Naive thymus-derived CD4-positive, alpha-beta T cell (primary cell): ENCODE data around the gene NDFIP2. TPM values are rescaled to one million over a fixed set of nuclear protein-coding genes. Genes with fewer than 3 reads are reported as not detected.

Source experiments
- ATAC-seq: fragments of 150-1000 bp; cut with Tn5 transposase; 2 replicates; pipeline ENCODE4 v1.10.0; 2021; ENCODE audit warnings: mild to moderate bottlenecking, moderate library complexity
- CTCF ChIA-PET: fragments of 350-600 bp; sonication (Branson Sonifier 250); formaldehyde crosslinking; loops from one replicate; lab custom pipeline; 2021; ENCODE audit warnings: antibody characterized with exemption; lab: Charles Lee
- POLR2A ChIA-PET: fragments of 350-600 bp; sonication (Branson Sonifier 250); formaldehyde crosslinking; loops from one replicate; lab custom pipeline; 2021; ENCODE audit warnings: antibody characterized with exemption, inconsistent platforms; lab: Charles Lee
- DNase-seq, 9 donors: peaks; one replicate each; pipeline versions ENCODE4 v3.0.0 to v3.0.0-alpha.2; 2020 to 2022; ENCODE audit warnings: mixed read lengths in 1 of 9
- H3K27ac ChIP-seq: one replicate; pipeline ENCODE4 v1.7.0; 2013; ENCODE audit warnings: mild to moderate bottlenecking, low read depth, low read length, moderate library complexity
- H3K27me3 ChIP-seq, 2 donors: one replicate each; pipeline ENCODE4 v1.7.0; 2013; ENCODE audit warnings: low read length in 2 of 2, mild to moderate bottlenecking in 2 of 2, moderate library complexity in 2 of 2; ENCODE audit not compliant: control insufficient read depth in 2 of 2, insufficient read depth in 2 of 2
- H3K36me3 ChIP-seq, 3 experiments: 1 replicate in 2 of 3; 2 replicates in 1 of 3; pipeline ENCODE4 v1.7.0; 2013; ENCODE audit warnings: low read length in 3 of 3, mild to moderate bottlenecking in 3 of 3, moderate library complexity in 1 of 3; ENCODE audit not compliant: insufficient read depth in 3 of 3, control insufficient read depth in 2 of 3
- H3K4me1 ChIP-seq, 2 donors: one replicate each; pipeline ENCODE4 v1.7.0; 2013; ENCODE audit warnings: low read length in 2 of 2, mild to moderate bottlenecking in 2 of 2, moderate library complexity in 1 of 2; ENCODE audit not compliant: control insufficient read depth in 2 of 2, insufficient read depth in 2 of 2
- H3K4me3 ChIP-seq: 2 replicates; pipeline ENCODE4 v1.7.0; 2013; ENCODE audit warnings: mild to moderate bottlenecking, low read length
- H3K9me3 ChIP-seq, 3 experiments: 1 replicate in 2 of 3; 2 replicates in 1 of 3; pipeline ENCODE4 v1.7.0; 2013; ENCODE audit warnings: low read length in 3 of 3; ENCODE audit not compliant: control insufficient read depth in 2 of 3
- H3K27ac Mint-ChIP-seq, 9 donors: one replicate each; pipeline ENCODE4 v1.8.0; 2020 to 2022; ENCODE audit warnings: mixed read lengths in 9 of 9, mild to moderate bottlenecking in 8 of 9, moderate library complexity in 5 of 9, inconsistent platforms in 2 of 9
- H3K27me3 Mint-ChIP-seq, 5 donors: one replicate each; pipeline ENCODE4 v1.8.0; 2021 to 2022; ENCODE audit warnings: mixed read lengths in 5 of 5, mild to moderate bottlenecking in 1 of 5
- H3K36me3 Mint-ChIP-seq, 5 donors: one replicate each; pipeline ENCODE4 v1.8.0; 2020 to 2022; ENCODE audit warnings: mixed read lengths in 5 of 5, mild to moderate bottlenecking in 3 of 5, inconsistent platforms in 1 of 5
- H3K4me1 Mint-ChIP-seq, 7 donors: one replicate each; pipeline ENCODE4 v1.8.0; 2020 to 2022; ENCODE audit warnings: mixed read lengths in 7 of 7, mild to moderate bottlenecking in 3 of 7, inconsistent platforms in 1 of 7
- H3K4me3 Mint-ChIP-seq, 10 donors: one replicate each; pipeline ENCODE4 v1.8.0; 2020 to 2022; ENCODE audit warnings: mild to moderate bottlenecking in 10 of 10, mixed read lengths in 10 of 10, moderate library complexity in 6 of 10, inconsistent platforms in 2 of 10
- H3K9me3 Mint-ChIP-seq, 11 donors: one replicate each; pipeline ENCODE4 v1.8.0; 2020 to 2022; ENCODE audit warnings: mixed read lengths in 11 of 11, mild to moderate bottlenecking in 4 of 11, inconsistent platforms in 1 of 11, moderate library complexity in 1 of 11
- intact Hi-C, 2 donors: fragments of 100-400 bp; cut with micrococcal nuclease; formaldehyde crosslinking; loops; one replicate each; pipeline ENCODE4 v1.15.1; 2023
- polyA plus RNA-seq, 2 donors: library from polyadenylated mRNA; unstranded; fragments of 300-500 nt; fragmentation: Illumina TruSeq; gene quantifications; one replicate each; pipeline ENCODE4 v1.2.3, GENCODE V29; 2021
- total RNA-seq, 6 experiments: library from RNA in 5 of 6; stranded (reverse) in 5 of 6; gene quantifications; 1 replicate in 5 of 6; 2 replicates in 1 of 6; pipeline ENCODE4 v1.2.3 and lab custom pipeline; 2021 to 2026

Gene NDFIP2
- total and polyA plus RNA-seq, 7 experiments from 2014 or later, result 2.6 to 123 (median 5.3) TPM

DNA sequence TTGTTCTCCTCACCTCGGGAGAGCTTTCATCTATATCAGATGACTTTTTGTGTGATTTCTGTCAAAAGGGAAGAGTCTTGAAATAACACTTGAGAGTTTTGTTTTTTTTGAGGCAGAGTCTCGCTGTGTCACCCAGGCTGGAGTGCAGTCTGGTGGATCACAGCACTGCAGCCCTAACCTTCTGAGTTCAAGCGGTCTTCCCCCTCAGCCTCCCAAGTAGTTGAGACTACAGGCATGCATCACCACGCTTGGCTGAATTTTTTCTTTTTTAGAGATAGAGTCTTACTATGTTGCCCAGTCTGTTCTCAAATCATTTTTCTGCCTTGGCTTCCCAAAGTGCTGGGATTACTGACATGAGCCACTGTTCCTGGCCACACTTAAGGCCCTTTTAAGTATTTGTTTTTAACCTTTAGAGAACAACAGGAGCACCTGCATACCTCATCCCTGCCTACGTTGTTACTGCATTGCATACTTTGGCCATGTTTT lies 11.4 kb downstream of the NDFIP2 start:
- Mint-ChIP-seq H3K9me3 (peaks cover 0 to 8% (median 0%) of the 10 kb centered on the region in 11 donors), H3K4me1 (peaks cover 28 to 84% (median 74%) of the 10 kb centered on the region in 7 donors), H3K36me3 (peaks cover 0 to 35% (median 6%) of the 10 kb centered on the region in 5 donors), H3K4me3 (peak overlapping the region; percentile 25 to 86 (median 68)), H3K27ac (peak overlapping the region in 8 of 9 donors; percentile 3 to 93 (median 54)), H3K27me3 (no peaks in the 10 kb centered on the region)
- DNase-seq (peak in 1 of 9 donors; percentile 47), ATAC-seq (peak; percentile 61)
- intact Hi-C loops, result loop anchor here (1.0 to 2.0 kb wide), 3 partner anchors 8 to 42 kb away; no protein-coding TSS in a partner anchor
- POLR2A ChIA-PET, result no interaction called here
- Histone ChIP-seq H3K4me3 (no peak overlapping the region), H3K9me3 (no peaks in the 10 kb centered on the region), H3K27ac (no peak overlapping the region), H3K36me3 (no peaks in the 10 kb centered on the region), H3K27me3 (no peaks in the 10 kb centered on the region), H3K4me1 (peaks cover 0 to 22% of the 10 kb centered on the region in 2 donors)
- CTCF ChIA-PET, result interaction anchor here (0.6 to 1.9 kb wide), 3 partner anchors 49 to 1794 kb away, joined by 3 to 4 read pairs (median 3); no protein-coding TSS in a partner anchor

DNA sequence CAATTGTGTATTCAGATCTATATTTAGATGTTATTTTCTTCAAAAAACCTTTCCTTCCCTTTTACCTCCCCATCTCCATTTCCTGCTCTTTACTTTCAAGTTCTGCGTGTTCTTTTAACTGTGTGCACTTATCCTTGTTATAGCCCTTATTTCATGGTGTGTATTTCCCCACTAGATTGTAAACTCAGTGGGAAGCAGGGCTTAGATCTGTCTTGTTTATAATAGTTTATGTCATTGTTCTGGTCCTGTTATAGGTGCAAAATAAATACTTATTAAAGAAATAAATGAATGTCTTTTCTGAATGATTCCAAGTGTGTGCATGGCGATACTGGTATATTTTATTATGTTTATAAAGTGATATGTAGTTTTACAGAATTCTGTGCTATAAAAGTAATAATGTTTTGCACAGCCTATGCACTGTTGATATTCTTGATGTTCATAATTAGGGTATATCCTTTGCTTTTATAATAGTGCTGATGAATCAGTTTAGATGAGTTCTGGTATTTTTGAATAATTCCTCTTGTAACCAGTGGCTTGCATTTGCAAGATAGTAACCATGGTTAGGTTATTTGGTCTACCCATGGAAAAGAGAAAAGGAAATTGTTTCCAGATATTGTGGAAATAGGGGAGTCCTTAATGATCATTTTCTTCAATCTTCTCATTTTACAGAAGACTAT lies 12.1 kb downstream of the NDFIP2 start:
- ChIA-PET CTCF (interaction anchor here (0.5 to 1.1 kb wide), 2 partner anchors 48 to 145 kb away, joined by 3 to 4 read pairs; no protein-coding TSS in a partner anchor), POLR2A (no interaction called here)
- peaks cover 0 to 27% of the 10 kb centered on the region in 2 donors for H3K4me1 ChIP-seq
- ATAC-seq, result no peak
- H3K9me3 Mint-ChIP-seq, result peaks cover 0 to 8% (median 0%) of the 10 kb centered on the region in 11 donors
- peak overlapping the region; percentile 1 to 93 (median 21) for H3K27ac Mint-ChIP-seq
- H3K4me3 Mint-ChIP-seq, result peak overlapping the region; percentile 25 to 86 (median 68)
- H3K27me3 ChIP-seq, result no peaks in the 10 kb centered on the region
- no peaks in the 10 kb centered on the region for H3K36me3 ChIP-seq
- H3K4me1 Mint-ChIP-seq, result peaks cover 30 to 83% (median 74%) of the 10 kb centered on the region in 7 donors
- no peak for DNase-seq
- no peak overlapping the region for H3K4me3 ChIP-seq
- intact Hi-C loops, result loop anchor here (1.0 to 2.0 kb wide), 3 partner anchors 7 to 42 kb away; no protein-coding TSS in a partner anchor
- H3K36me3 Mint-ChIP-seq, result peaks cover 0 to 37% (median 6%) of the 10 kb centered on the region in 5 donors
- no peak overlapping the region for H3K27ac ChIP-seq
- no peaks in the 10 kb centered on the region for H3K9me3 ChIP-seq
- H3K27me3 Mint-ChIP-seq, result no peaks in the 10 kb centered on the region

DNA sequence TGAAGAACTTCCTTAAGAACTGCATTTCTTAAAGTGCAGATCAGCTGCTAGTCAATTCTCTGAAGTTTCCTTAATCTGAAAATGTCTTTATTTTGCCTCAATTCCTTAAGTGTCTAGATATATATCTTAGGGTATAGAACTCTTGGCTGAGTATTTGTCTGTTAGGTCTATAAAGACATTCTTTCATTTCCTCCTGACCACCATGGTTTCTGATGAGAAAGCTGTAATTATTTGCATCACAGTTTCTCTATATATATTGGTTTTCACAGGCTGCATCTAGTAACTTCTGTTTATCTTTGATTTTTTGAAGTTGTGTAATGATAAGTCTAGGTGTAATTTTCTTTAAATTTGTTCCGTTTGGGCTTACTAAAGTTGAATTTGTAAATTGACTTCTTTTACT lies 15.2 kb downstream of the NDFIP2 start:
- ChIA-PET CTCF (interaction anchor here (0.6 to 0.9 kb wide), 2 partner anchors 59 to 72 kb away, joined by 3 read pairs; no protein-coding TSS in a partner anchor), POLR2A (interaction anchor here (0.6 kb wide), 1 partner anchor 19 kb away, joined by 7 read pairs; no protein-coding TSS in a partner anchor)

GRCh38 chr13:79497064-79497463 lies 16.1 kb downstream of the NDFIP2 start:
- Mint-ChIP-seq H3K9me3 (peaks cover 0 to 16% (median 0%) of the 10 kb centered on the region in 11 donors), H3K27ac (peak overlapping the region in 1 of 9 donors; percentile 11), H3K27me3 (no peaks in the 10 kb centered on the region), H3K4me3 (peak overlapping the region in 1 of 10 donors; percentile 27), H3K4me1 (peaks cover 34 to 87% (median 74%) of the 10 kb centered on the region in 7 donors), H3K36me3 (peaks cover 0 to 46% (median 4%) of the 10 kb centered on the region in 5 donors)
- Histone ChIP-seq H3K36me3 (no peaks in the 10 kb centered on the region), H3K27me3 (no peaks in the 10 kb centered on the region), H3K4me3 (no peak overlapping the region), H3K4me1 (peaks cover 0 to 25% of the 10 kb centered on the region in 2 donors), H3K27ac (no peak overlapping the region), H3K9me3 (no peaks in the 10 kb centered on the region)
- POLR2A ChIA-PET, result no interaction called here
- DNase-seq, result no peak
- CTCF ChIA-PET, result interaction anchor here (0.6 kb wide), 1 partner anchor 73 kb away, joined by 3 read pairs; no protein-coding TSS in a partner anchor
- intact Hi-C loops, result no loop called here
- ATAC-seq, result no peak

More for the DNA sequence above, 15.2 kb downstream of the NDFIP2 start:
- H3K4me3 Mint-ChIP-seq, result peak overlapping the region in 1 of 10 donors; percentile 7
- Histone ChIP-seq H3K27ac (no peak overlapping the region), H3K4me1 (peaks cover 0 to 27% of the 10 kb centered on the region in 2 donors), H3K9me3 (no peaks in the 10 kb centered on the region), H3K27me3 (no peaks in the 10 kb centered on the region), H3K4me3 (no peak overlapping the region), H3K36me3 (no peaks in the 10 kb centered on the region)
- peaks cover 33 to 88% (median 74%) of the 10 kb centered on the region in 7 donors for H3K4me1 Mint-ChIP-seq
- peaks cover 0 to 42% (median 4%) of the 10 kb centered on the region in 5 donors for H3K36me3 Mint-ChIP-seq
- no peak for DNase-seq
- intact Hi-C loops, result no loop called here
- H3K27ac Mint-ChIP-seq, result no peak overlapping the region
- no peaks in the 10 kb centered on the region for H3K27me3 Mint-ChIP-seq
- peaks cover 0 to 14% (median 0%) of the 10 kb centered on the region in 11 donors for H3K9me3 Mint-ChIP-seq
- ATAC-seq, result no peak

- CTCF ChIA-PET, result interaction anchor here (0.6 kb wide), 1 partner anchor 74 kb away, joined by 3 read pairs; no protein-coding TSS in a partner anchor
These were observed 16.9 kb downstream of the NDFIP2 start for GRCh38 chr13:79497852-79498251.

GRCh38 chr13:79500829-79501228 lies 19.9 kb downstream of the NDFIP2 start:
- Histone ChIP-seq H3K27me3 (no peaks in the 10 kb centered on the region), H3K4me3 (no peak overlapping the region), H3K27ac (no peak overlapping the region), H3K9me3 (no peaks in the 10 kb centered on the region), H3K4me1 (peaks cover 0 to 10% of the 10 kb centered on the region in 2 donors), H3K36me3 (no peaks in the 10 kb centered on the region)
- intact Hi-C loops, result loop anchor here in 1 of 2 donors (1.0 kb wide), 1 partner anchor 9 kb away; no protein-coding TSS in a partner anchor
- H3K36me3 Mint-ChIP-seq, result peaks cover 0 to 61% (median 4%) of the 10 kb centered on the region in 5 donors
- peak overlapping the region in 2 of 9 donors; percentile 2 to 49 for H3K27ac Mint-ChIP-seq
- peaks cover 0 to 21% (median 0%) of the 10 kb centered on the region in 11 donors for H3K9me3 Mint-ChIP-seq
- H3K4me3 Mint-ChIP-seq, result peak overlapping the region in 1 of 10 donors; percentile 26
- POLR2A ChIA-PET, result interaction anchor here (1.7 kb wide), 1 partner anchor 12 kb away, joined by 3 read pairs; no protein-coding TSS in a partner anchor
- no peak for DNase-seq
- H3K27me3 Mint-ChIP-seq, result no peaks in the 10 kb centered on the region
- H3K4me1 Mint-ChIP-seq, result peaks cover 24 to 75% (median 55%) of the 10 kb centered on the region in 7 donors
- ATAC-seq, result no peak
- CTCF ChIA-PET, result interaction anchor here (0.6 kb wide), 1 partner anchor 108 kb away, joined by 3 read pairs; no protein-coding TSS in a partner anchor

More at GRCh38 chr13:79497852-79498251, 16.9 kb downstream of the NDFIP2 start:
- Mint-ChIP-seq H3K27me3 (no peaks in the 10 kb centered on the region), H3K36me3 (peaks cover 0 to 49% (median 4%) of the 10 kb centered on the region in 5 donors), H3K9me3 (peaks cover 0 to 16% (median 0%) of the 10 kb centered on the region in 11 donors), H3K27ac (peak overlapping the region in 1 of 9 donors; percentile 19), H3K4me1 (peaks cover 31 to 86% (median 74%) of the 10 kb centered on the region in 7 donors), H3K4me3 (peak overlapping the region in 1 of 10 donors; percentile 63)
- H3K9me3 ChIP-seq, result no peaks in the 10 kb centered on the region
- H3K27me3 ChIP-seq, result no peaks in the 10 kb centered on the region
- ATAC-seq, result no peak
- peaks cover 0 to 17% of the 10 kb centered on the region in 2 donors for H3K4me1 ChIP-seq
- H3K4me3 ChIP-seq, result no peak overlapping the region
- H3K36me3 ChIP-seq, result no peaks in the 10 kb centered on the region
- no peak overlapping the region for H3K27ac ChIP-seq
- intact Hi-C loops, result no loop called here
- DNase-seq, result no peak
- POLR2A ChIA-PET, result no interaction called here
